NB4 (cell line): ENCODE measurements around the gene OXCT2.
"Not testable (repeated sequence)": the region's sequence is repeated elsewhere in the genome, so short reads cannot be mapped to it uniquely, and the experiment has no call there.

ENCODE experiments used
- CTCF ChIP-seq: IDR thresholded peaks from one replicate; pipeline ENCODE4 v1.5.1; 2012; ENCODE audit warnings: low read depth, low read length
- MYC ChIP-seq: IDR thresholded peaks from 2 replicates; pipeline ENCODE4 v1.6.1; 2011; ENCODE audit warnings: low read depth, low read length
- POLR2A ChIP-seq: IDR thresholded peaks from 2 replicates; pipeline ENCODE4 v1.6.1; 2011; ENCODE audit warnings: mild to moderate bottlenecking; ENCODE audit not compliant: insufficient read length; ENCODE audit errors: extremely low read depth

DNA sequence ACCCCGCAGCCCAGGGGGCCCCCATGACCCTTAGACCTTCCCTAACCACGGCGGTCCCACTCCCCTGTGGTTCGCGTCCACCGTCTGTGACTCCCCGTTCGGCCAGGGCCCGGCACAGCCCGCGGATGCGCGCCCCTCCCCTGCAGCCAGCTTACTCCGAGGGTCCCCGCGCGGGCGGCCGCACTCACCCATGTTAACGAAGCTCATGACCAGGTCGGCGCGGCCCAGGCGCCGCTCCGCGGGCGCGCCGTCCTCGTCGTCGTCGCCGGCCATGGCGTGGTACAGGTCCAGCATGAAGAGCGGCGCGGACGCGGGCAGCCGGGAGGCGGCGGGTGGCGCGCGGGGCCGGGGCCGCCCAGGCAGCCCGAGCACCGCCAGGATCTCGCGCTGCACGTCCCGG is 16.8 kb upstream of the OXCT2 start:
- not testable (repeated sequence) for TF ChIP-seq CTCF, MYC, POLR2A
